Right ventricle myocardium superior (tissue), 1 donor: ENCODE measurements around the gene IER2. TPM values are rescaled to one million over a fixed set of nuclear protein-coding genes. Genes with fewer than 3 reads are reported as not detected.
A peak's percentile ranks its signal among the peaks of the same experiment; 100 is the strongest.

ENCODE experiments used
- ATAC-seq: fragments of 200-7000 bp; cut with Tn5 transposase; one replicate; pipeline ENCODE4 v1.9.1; 2020; ENCODE audit warnings: mild to moderate bottlenecking; ENCODE audit not compliant: poor library complexity
- DNase-seq: peaks from one replicate; pipeline ENCODE4 v3.0.0-alpha.2; 2020
- intact Hi-C: fragments of 100-400 bp; cut with DNase I; formaldehyde crosslinking; loops from one replicate; pipeline ENCODE4 v1.11.2; 2022
- total RNA-seq: library from RNA; stranded (reverse); fragmentation: NEBNext Ultra II Directional; extraction: Animal tissue kit (Norgen Biotek cat#: 25700); gene quantifications from one replicate; pipeline ENCODE4 v1.2.1, GENCODE V29; 2021
- donor health status: DM: no; HTN: yes; CAD: no; lungs with severe emphysema.

Gene IER2
- total RNA-seq, 1 donor from 2014 or later = 17.7 TPM

DNA sequence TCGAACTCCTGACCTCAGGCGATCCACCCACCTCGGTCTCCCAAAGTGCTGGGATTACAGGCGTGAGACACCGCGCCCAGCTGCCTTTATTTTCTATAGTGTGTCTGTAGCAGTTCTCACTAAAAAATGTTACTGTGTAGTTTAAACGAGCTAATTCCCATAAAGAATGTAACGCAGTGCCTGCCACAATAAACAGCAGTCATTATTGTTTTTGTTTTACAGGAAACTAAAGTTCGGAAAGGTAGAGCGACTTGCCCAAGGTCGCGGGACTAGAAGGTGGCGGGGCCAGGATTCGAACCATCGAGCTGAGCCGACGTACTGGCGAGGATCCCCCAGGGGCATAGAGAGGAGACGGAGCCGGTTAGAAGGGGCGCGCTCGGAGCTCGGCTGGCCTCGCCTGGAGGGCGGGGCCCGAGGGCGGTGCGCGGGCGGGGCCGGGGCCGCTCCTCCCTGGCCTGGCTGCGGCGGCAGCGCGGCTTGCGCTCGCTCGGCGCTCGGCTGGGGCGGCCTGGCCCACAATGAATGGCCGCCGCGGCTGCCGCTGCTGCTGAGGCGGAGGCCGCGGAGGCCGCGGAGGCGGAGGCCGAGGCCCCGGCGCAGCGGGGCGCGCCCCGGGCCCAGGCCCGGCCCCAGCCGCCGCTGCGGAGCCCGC lies 32.3 kb upstream of the IER2 start, which contains the start of gene NACC1:
TSS of gene NACC1 (plus strand) at position 493 of the 652 bp plus-strand sequence. CDS start 16,944 bp downstream, outside the sequence.
- DNase-seq (peak; percentile 94), ATAC-seq (peak; percentile 97)
- intact Hi-C loops = no loop called here

DNA sequence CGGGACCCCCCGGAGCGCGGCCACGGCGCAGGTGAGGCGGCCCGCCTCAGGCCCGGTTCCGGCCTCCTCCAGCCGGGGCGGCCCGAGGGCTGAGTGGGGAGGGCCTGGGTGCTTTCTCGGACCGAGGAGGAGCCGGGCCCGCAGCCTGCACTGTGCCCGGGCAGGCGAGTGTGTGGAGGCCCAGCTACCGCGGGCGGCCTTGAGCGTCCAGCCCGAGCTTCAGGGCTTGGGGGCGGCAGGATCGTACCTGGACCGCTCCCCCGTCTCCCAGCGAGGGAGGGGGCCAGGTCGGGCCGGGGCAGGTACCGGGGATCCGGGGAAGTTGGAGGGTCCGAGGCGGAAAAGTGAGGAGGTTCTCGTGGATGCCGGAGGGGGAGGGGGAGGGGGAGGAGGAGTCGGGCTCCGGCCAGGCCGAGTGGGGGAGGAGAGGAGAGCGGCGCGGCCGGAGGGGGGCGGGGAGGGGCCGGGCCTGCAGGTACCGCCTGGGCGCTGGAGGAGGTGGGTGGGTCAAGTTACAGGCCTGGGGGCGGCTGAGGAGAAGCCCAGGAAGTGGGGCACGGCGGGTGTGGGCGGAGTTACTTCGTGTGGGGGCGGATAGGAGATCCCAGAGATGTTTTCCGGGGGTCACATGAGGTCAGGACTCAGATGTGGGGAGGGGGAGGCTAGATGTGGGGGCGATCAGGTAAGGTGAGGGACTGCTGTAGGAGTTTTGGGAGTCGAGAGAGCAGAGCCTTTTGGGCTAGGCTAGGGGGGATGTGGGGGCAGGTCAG lies 31.6 kb upstream of the IER2 start:
- no peak for ATAC-seq
- no peak for DNase-seq
- intact Hi-C loops = no loop called here

DNA sequence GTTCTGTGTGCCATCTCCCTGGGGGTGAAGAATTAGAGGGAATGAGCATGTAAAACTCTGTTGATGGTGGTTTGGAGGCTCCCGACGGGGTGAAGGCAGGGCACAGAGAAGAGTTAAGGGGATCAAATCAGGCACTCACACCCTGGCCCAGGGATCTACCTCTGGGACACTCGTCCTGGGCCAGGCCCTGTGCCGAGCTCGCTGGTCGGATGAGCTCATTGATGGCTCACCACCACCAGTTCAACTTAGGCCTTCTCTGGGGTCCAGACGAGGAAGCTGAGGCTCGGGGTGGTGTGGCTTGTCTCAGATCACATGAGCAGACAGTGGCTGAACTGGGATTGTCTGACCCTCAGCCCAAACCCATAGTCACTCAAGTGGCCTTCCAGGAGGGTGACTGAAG lies 30.6 kb upstream of the IER2 start:
- no peak for ATAC-seq
- intact Hi-C loops = no loop called here

DNA sequence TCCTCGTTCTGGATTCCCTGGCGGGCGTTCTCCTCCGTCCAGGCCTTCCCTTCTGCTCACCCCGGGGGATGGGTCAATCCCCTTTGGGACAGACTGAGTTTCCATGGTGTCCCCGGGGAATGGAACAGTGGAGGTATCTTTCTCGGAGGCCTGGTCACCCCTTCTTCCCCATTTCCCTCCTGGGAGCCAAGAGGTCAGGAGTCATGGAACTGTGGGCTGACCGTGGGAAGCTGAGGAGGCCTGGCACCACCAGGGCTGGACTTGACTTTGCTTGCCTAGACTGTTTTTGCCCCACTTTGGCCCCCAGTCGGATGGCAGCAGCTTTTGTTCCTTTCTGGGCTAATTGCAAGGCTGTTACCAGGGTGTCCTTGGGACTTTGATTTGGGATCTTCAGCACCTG lies 30.2 kb upstream of the IER2 start:
- DNase-seq = no peak
- ATAC-seq = no peak
- intact Hi-C loops = no loop called here

More for the DNA sequence above, 30.6 kb upstream of the IER2 start:
- DNase-seq = no peak

GRCh38 chr19:13120817-13121216 lies 29.4 kb upstream of the IER2 start:
- DNase-seq = no peak
- ATAC-seq = no peak
- intact Hi-C loops = no loop called here

GRCh38 chr19:13121551-13122274 lies 28.5 kb upstream of the IER2 start:
- no peak for DNase-seq
- no peak for ATAC-seq
- intact Hi-C loops = no loop called here

- DNase-seq = no peak
- ATAC-seq = no peak
- intact Hi-C loops = no loop called here
Measured at GRCh38 chr19:13122275-13122878, 27.8 kb upstream of the IER2 start.

DNA sequence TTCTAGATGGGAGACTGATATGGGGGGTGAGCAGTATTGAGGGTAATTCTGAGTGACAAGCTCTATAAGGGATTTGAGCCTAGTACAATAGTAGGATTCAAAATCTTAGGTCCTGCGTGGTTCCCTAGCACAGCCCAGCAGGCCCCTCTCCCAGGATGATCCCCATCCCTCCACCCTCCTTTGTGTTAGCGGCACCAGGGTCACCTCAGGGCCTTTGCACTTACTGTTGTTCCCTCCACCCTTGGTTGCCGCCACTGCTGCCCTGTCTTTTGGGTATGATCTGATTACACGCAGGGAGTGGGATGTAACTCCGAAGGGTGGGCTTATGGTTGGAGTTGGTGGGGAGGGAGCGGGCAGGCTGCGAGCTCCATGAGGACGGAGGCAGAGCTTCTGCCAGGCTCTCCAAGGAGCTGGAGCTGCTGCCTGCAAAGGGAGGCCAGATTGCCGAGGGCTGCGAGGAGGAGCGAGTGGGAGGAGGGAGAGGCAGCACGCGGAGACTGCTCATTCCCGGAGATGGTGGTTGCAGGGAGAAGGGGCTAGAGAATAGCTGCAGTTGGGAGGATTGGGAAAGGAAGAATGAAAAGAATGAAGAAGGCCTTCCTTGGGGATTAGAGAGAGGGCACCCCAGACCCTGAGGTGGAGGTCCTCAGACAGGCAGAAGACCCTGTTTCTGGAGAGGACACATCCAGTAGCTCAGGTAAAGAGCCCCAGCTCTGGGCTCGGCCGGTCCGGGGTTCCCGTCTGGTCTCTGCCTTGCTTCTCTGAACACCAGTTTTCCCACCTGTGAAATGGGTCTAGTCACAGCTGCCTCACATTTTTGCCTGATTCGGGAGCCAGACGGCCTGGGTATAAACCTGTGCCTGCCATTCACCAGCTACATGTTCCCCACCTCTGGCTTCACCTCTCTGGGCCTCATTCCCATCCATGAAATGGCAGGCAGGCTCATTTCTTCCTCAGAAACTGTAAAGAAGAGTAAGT lies 26.9 kb upstream of the IER2 start:
- DNase-seq (no peak), ATAC-seq (no peak)
- intact Hi-C loops = no loop called here

- DNase-seq = no peak
- intact Hi-C loops = no loop called here
- no peak for ATAC-seq
Measured at GRCh38 chr19:13127051-13127450, 23.2 kb upstream of the IER2 start.

- ATAC-seq = peak; percentile 18
- intact Hi-C loops = no loop called here
- DNase-seq = no peak
Measured at GRCh38 chr19:13127811-13128575, 22.2 kb upstream of the IER2 start.

DNA sequence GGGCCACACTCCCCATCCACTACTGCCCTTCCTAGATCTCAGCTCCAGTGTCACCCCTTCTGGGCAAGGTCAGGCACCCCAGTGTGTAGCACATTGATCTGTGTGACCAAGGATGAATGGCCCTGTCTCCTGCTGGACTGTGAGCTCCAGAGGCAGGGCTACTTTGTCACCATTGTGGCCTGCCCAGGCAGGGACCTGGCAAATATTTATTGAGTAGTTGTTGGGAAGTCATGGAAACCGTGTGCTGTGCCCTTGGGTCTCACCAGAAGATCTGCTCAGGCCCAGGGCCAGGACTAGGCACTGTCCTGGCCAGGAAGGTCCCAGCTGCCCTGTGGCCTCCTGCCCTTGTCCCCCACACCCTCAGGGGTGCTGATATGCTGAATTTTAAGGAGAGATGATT lies 21.6 kb upstream of the IER2 start:
- ATAC-seq (peak; percentile 37), DNase-seq (no peak)
- intact Hi-C loops = no loop called here

- ATAC-seq (no peak), DNase-seq (no peak)
- intact Hi-C loops = no loop called here
Measured at GRCh38 chr19:13129384-13129783, 20.8 kb upstream of the IER2 start.

DNA sequence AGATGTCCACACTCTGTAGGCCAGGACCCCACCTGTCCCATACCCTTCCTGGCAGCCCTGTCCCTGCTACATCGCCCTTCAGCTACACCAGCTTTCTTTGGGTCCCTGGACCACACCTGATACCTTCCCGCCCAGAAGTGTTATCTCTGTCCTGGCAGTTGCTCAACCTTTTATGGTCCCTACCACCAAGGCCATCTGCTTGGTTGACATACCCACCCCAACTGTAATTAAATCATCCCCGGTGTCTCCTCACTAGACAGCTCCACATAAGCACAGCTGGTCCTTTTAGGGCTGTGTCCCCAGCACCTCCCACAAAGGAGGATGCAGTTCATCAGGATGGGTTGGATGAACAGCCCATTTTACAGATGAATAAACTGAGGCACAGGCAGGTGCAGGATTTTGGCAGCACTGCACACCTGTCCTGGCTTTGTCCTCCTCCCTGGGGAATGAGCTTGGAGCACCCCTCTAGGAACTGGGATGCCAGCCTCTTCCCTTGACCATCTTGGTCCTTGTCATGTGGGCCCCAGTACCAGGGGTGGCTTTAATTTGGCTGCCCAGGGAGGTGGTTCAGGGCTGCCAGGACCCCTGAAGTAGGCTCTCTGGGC lies 19.2 kb upstream of the IER2 start:
- ATAC-seq (no peak), DNase-seq (no peak)
- intact Hi-C loops = no loop called here

DNA sequence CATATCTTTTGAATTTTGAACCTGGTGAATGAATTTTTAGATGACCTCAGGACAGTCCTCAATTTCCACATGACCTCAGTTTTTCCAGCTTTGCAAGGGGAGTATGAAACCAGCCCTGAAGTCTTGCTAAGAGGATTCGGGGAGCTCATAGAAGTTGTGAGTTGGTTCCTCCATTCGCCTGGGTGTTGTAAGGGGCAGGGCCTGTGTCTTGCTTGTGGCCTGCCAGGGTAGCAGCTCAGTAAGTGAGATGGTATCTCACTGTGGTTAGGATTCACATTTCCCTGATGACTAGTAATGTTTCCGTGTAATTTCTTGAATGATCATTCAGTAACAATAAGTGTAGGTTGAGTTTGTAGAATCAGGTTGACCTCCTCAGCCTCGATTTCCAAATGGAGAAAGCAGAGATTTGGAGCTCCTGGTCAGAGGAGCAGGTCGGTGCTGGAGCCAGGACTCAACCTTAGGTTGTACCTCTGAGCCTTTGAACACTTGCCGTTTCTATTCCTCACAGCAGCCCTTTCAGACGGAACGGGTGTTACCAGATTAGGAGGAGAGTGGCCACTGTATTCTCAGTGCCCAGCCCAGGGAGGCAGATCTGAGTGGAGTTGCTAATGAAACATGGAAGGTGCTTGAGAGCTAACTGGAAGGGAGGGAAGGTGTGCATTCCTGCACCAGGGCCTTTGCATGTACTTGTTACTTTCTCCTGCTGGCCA lies 17.6 kb upstream of the IER2 start:
- DNase-seq (no peak), ATAC-seq (no peak)
- intact Hi-C loops = no loop called here

DNA sequence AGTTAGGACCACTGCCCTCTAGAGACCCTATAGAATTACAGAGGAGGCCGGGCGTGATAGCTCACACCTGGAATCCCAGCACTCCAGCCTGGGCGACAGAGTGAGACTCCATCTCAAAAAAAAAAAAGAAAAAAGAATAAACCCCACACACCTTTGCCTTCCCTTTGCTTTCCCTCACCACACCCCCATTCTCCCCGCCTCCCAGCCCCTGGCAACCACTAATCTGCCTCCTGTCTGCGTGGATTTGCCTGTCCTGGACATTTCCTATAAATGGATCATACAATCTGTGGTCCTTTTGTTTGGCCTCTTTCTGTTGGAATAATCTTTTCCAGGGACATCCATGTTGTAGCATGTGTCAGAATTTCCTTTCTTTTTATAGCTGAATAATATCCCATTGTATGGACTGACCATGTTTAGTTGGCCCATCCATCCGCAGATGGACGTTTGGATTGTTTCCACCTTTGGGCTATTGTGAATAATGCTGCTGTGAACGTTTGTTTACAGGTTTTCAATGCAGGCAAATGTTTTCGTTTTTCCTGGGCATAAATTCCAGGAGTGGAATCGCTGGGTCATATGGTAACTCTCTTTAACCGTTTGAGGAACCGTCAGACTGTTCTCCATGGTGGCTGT lies 16.9 kb upstream of the IER2 start:
- intact Hi-C loops = no loop called here
- DNase-seq (no peak), ATAC-seq (no peak)

DNA sequence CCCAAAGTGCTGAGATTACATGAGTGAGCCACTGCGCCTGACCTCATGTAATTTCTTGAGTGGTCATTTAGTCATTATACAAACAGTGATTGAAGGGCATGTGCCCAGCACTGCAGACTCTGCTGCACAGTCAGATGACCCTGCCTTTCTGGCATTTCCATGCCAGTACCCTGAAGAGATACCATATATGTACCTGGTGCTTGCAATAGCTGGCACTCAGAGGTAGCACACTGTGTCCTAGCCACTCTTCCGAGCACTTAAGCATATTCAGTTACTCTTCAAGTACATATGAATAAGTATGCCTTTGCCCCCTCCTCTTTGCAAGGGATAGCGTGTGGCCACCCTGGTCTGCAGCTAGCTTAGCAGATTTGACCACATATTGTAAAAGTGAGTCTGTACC lies 15.6 kb upstream of the IER2 start:
- peak; percentile 85 for ATAC-seq
- intact Hi-C loops = no loop called here
- DNase-seq = no peak
